Fibroblast of peridontal ligament (primary cell): Measurements from ENCODE around the gene DUSP8.

Experiments used
- DNase-seq: peaks from one replicate; pipeline ENCODE4 v3.0.0-alpha.2; 2010; ENCODE audit errors: extremely low read depth

Gene DUSP8

GRCh38 chr11:1565173-1565903 lies 6.7 kb downstream of the DUSP8 start:
- no peak for DNase-seq

GRCh38 chr11:1564535-1565172 lies 7.4 kb downstream of the DUSP8 start:
- DNase-seq, result peak; percentile 28

GRCh38 chr11:1563697-1564534 lies 8.2 kb downstream of the DUSP8 start:
- DNase-seq, result no peak

- DNase-seq, result no peak
Observed at GRCh38 chr11:1563149-1563638, 8.9 kb downstream of the DUSP8 start.

- DNase-seq, result no peak
Observed at GRCh38 chr11:1562469-1563148, 9.5 kb downstream of the DUSP8 start.

GRCh38 chr11:1561955-1562354 lies 10.1 kb downstream of the DUSP8 start:
- DNase-seq, result no peak

- no peak for DNase-seq
Observed at GRCh38 chr11:1561266-1561665, 10.8 kb downstream of the DUSP8 start.

- DNase-seq, result no peak
Observed at GRCh38 chr11:1560649-1561251, 11.3 kb downstream of the DUSP8 start.

GRCh38 chr11:1560002-1560648 lies 11.9 kb downstream of the DUSP8 start:
- no peak for DNase-seq

- DNase-seq, result peak; percentile 74
Observed at GRCh38 chr11:1559111-1559951, 12.7 kb downstream of the DUSP8 start.

- DNase-seq, result no peak
Observed at GRCh38 chr11:1558775-1559110, 13.3 kb downstream of the DUSP8 start.

- DNase-seq, result peak; percentile 79
Observed at GRCh38 chr11:1557904-1558774, 13.9 kb downstream of the DUSP8 start.

- no peak for DNase-seq
Observed at GRCh38 chr11:1557051-1557884, 14.8 kb downstream of the DUSP8 start.

- no peak for DNase-seq
Observed at GRCh38 chr11:1556278-1556902, 15.7 kb downstream of the DUSP8 start.

GRCh38 chr11:1555713-1556153 lies 16.3 kb downstream of the DUSP8 start:
- no peak for DNase-seq

- no peak for DNase-seq
Observed at GRCh38 chr11:1554981-1555712, 16.9 kb downstream of the DUSP8 start.
